Activated CD8-positive, alpha-beta T cell treated with anti-CD3 and anti-CD28 coated beads for 36 hours (primary cell): ENCODE results near the gene PPP1R9B. TPM values are rescaled to one million over a fixed set of nuclear protein-coding genes. Genes with fewer than 3 reads are reported as not detected.

Experiments
- ATAC-seq: fragments of 200-7000 bp; cut with Tn5 transposase; one replicate; pipeline ENCODE4 v1.10.0; 2021; ENCODE audit warnings: mild to moderate bottlenecking, moderate library complexity
- CTCF ChIA-PET: fragments of 350-600 bp; sonication (Branson Sonifier 250); formaldehyde crosslinking; loops from one replicate; lab custom pipeline; 2021; ENCODE audit warnings: antibody characterized with exemption; lab: Charles Lee
- POLR2A ChIA-PET: fragments of 350-600 bp; sonication (Branson Sonifier 250); formaldehyde crosslinking; loops from one replicate; lab custom pipeline; 2021; ENCODE audit warnings: antibody characterized with exemption; lab: Charles Lee
- DNase-seq: peaks from one replicate; pipeline ENCODE4 v3.0.0-alpha.2; 2020
- H3K27ac Mint-ChIP-seq: one replicate; pipeline ENCODE4 v1.8.0; 2021; ENCODE audit warnings: mild to moderate bottlenecking, mixed read lengths
- H3K27me3 Mint-ChIP-seq: one replicate; pipeline ENCODE4 v1.8.0; 2021; ENCODE audit warnings: mixed read lengths
- H3K36me3 Mint-ChIP-seq: one replicate; pipeline ENCODE4 v1.8.0; 2021; ENCODE audit warnings: low read depth, mixed read lengths
- H3K4me1 Mint-ChIP-seq: one replicate; pipeline ENCODE4 v1.8.0; 2021; ENCODE audit warnings: low read depth, mixed read lengths
- H3K4me3 Mint-ChIP-seq: one replicate; pipeline ENCODE4 v1.8.0; 2021; ENCODE audit warnings: mild to moderate bottlenecking, moderate library complexity, mixed read lengths
- H3K9me3 Mint-ChIP-seq: one replicate; pipeline ENCODE4 v1.8.0; 2021; ENCODE audit warnings: mixed read lengths
- CTCF ChIP-seq: fragments of 200-600 bp; IDR thresholded peaks from one replicate; pipeline ENCODE4 v1.8.0; 2022; ENCODE audit warnings: antibody characterized with exemption, mild to moderate bottlenecking
- intact Hi-C: fragments of 100-400 bp; cut with micrococcal nuclease; formaldehyde crosslinking; loops from one replicate; pipeline ENCODE4 v1.10.0; 2022
- total RNA-seq, 2 experiments: library from RNA; stranded (reverse); gene quantifications; one replicate each; pipeline ENCODE4 v1.2.3, GENCODE V29; 2021

PPP1R9B gene
- total RNA-seq, 2 experiments from 2014 or later: 52.4 to 56.4 TPM

GRCh38 chr17:50192618-50193291 is 42.3 kb upstream of the PPP1R9B start:
- CTCF ChIA-PET: interaction anchor here (1.5 kb wide), 1 partner anchor 9 kb away, joined by 4 read pairs; the partner anchor contains the start of gene COL1A1
- no peak for TF ChIP-seq CTCF

GRCh38 chr17:50192144-50192617 is 41.7 kb upstream of the PPP1R9B start:
- TF ChIP-seq CTCF: no peak
- H3K4me1 Mint-ChIP-seq: peaks cover 2% of the 10 kb centered on the region
- H3K36me3 Mint-ChIP-seq: no peaks in the 10 kb centered on the region
- CTCF ChIA-PET: interaction anchor here (1.5 kb wide), 1 partner anchor 10 kb away, joined by 4 read pairs; the partner anchor contains the start of gene COL1A1
- ATAC-seq (no peak), DNase-seq (no peak)
- H3K4me3 Mint-ChIP-seq: no peak overlapping the region
- intact Hi-C loops: no loop called here
- H3K9me3 Mint-ChIP-seq: no peaks in the 10 kb centered on the region
- H3K27me3 Mint-ChIP-seq: no peaks in the 10 kb centered on the region
- no peak overlapping the region for H3K27ac Mint-ChIP-seq
- POLR2A ChIA-PET: no interaction called here

More at GRCh38 chr17:50192618-50193291, 42.3 kb upstream of the PPP1R9B start:
- Mint-ChIP-seq H3K4me3 (no peak overlapping the region), H3K27ac (no peak overlapping the region), H3K27me3 (no peaks in the 10 kb centered on the region), H3K36me3 (no peaks in the 10 kb centered on the region), H3K4me1 (peaks cover 2% of the 10 kb centered on the region), H3K9me3 (no peaks in the 10 kb centered on the region)
- DNase-seq (no peak), ATAC-seq (no peak)
- POLR2A ChIA-PET: no interaction called here
- intact Hi-C loops: no loop called here

- intact Hi-C loops: no loop called here
- no peaks in the 10 kb centered on the region for H3K36me3 Mint-ChIP-seq
- no peak for TF ChIP-seq CTCF
- no peaks in the 10 kb centered on the region for H3K27me3 Mint-ChIP-seq
- ATAC-seq (no peak), DNase-seq (no peak)
- H3K4me3 Mint-ChIP-seq: no peak overlapping the region
- CTCF ChIA-PET: interaction anchor here (1.0 to 1.5 kb wide), 2 partner anchors 9 to 10 kb away, joined by 4 read pairs; partner anchors contain the start of gene COL1A1
- no peak overlapping the region for H3K27ac Mint-ChIP-seq
- H3K9me3 Mint-ChIP-seq: no peaks in the 10 kb centered on the region
- peaks cover 2% of the 10 kb centered on the region for H3K4me1 Mint-ChIP-seq
- POLR2A ChIA-PET: no interaction called here
These were observed 41.1 kb upstream of the PPP1R9B start for GRCh38 chr17:50191359-50192143.

GRCh38 chr17:50190603-50191358 is 40.3 kb upstream of the PPP1R9B start:
- Mint-ChIP-seq H3K4me1 (peaks cover 2% of the 10 kb centered on the region), H3K9me3 (no peaks in the 10 kb centered on the region), H3K36me3 (no peaks in the 10 kb centered on the region), H3K27me3 (no peaks in the 10 kb centered on the region), H3K27ac (no peak overlapping the region), H3K4me3 (no peak overlapping the region)
- intact Hi-C loops: no loop called here
- ATAC-seq (no peak), DNase-seq (no peak)
- ChIA-PET POLR2A (no interaction called here), CTCF (interaction anchor here (0.7 to 1.0 kb wide), 2 partner anchors 10 to 21 kb away, joined by 3 to 4 read pairs; no protein-coding TSS in a partner anchor)
- no peak for TF ChIP-seq CTCF
